Ascending aorta (tissue), 2 donors: Measurements from ENCODE around the gene CLDN22. TPM values are rescaled to one million over a fixed set of nuclear protein-coding genes. Genes with fewer than 3 reads are reported as not detected.

Source experiments
- DNase-seq, 2 donors: peaks; one replicate each; pipeline ENCODE4 v3.0.0-alpha.2; 2019; ENCODE audit warnings: low spot score in 2 of 2
- H3K27ac ChIP-seq, 2 donors: fragments of 200-600 bp; sonication (generic); one replicate each; pipeline ENCODE4 v1.5.1; 2016 to 2017; ENCODE audit warnings: mild to moderate bottlenecking in 1 of 2
- H3K27me3 ChIP-seq: fragments of 200-600 bp; sonication (generic); one replicate; pipeline ENCODE4 v1.5.1; 2017
- H3K36me3 ChIP-seq, 2 donors: fragments of 200-600 bp; sonication (generic); one replicate each; pipeline ENCODE4 v1.5.1; 2016
- H3K4me1 ChIP-seq, 2 donors: fragments of 200-600 bp; sonication (generic); one replicate each; pipeline ENCODE4 v1.5.1; 2016 to 2017; ENCODE audit warnings: mild to moderate bottlenecking in 1 of 2
- H3K4me3 ChIP-seq, 2 donors: fragments of 200-600 bp; sonication (generic); one replicate each; pipeline ENCODE4 v1.5.1; 2016 to 2017; ENCODE audit warnings: mild to moderate bottlenecking in 1 of 2
- H3K9me3 ChIP-seq, 2 donors: fragments of 200-600 bp; sonication (generic); one replicate each; pipeline ENCODE4 v1.5.1; 2016
- CTCF ChIP-seq, 3 experiments: fragments of 200-600 bp in 2 of 3; fragments of 450-650 bp in 1 of 3; sonication (generic) in 2 of 3; IDR thresholded peaks; one replicate each; pipeline ENCODE4 v1.5.1; 2016 to 2019; ENCODE audit warnings: antibody characterized with exemption in 3 of 3, mild to moderate bottlenecking in 1 of 3, moderate library complexity in 1 of 3
- intact Hi-C: fragments of 100-400 bp; cut with DNase I; formaldehyde crosslinking; loops from one replicate; pipeline ENCODE4 v1.15.1; 2023
- total RNA-seq: library from RNA; depleted of rRNA; stranded (reverse); fragments of >200 nt; gene quantifications from one replicate; pipeline ENCODE4 v1.1.0, GENCODE V29; 2016

Gene CLDN22
- total RNA-seq, 1 donor from 2014 or later = not detected

- no peak for DNase-seq
- H3K4me3 ChIP-seq = no peak overlapping the region
- no peaks in the 10 kb centered on the region for H3K27me3 ChIP-seq
- intact Hi-C loops = no loop called here
- H3K4me1 ChIP-seq = no peaks in the 10 kb centered on the region
- H3K9me3 ChIP-seq = no peaks in the 10 kb centered on the region
- H3K36me3 ChIP-seq = peaks cover 12 to 35% of the 10 kb centered on the region in 2 donors
- TF ChIP-seq CTCF (IDR thresholded peaks at IDR 0.05) = no peak
- no peak overlapping the region for H3K27ac ChIP-seq
Observed at GRCh38 chr4:183318656-183319055, 1.4 kb downstream of the CLDN22 start.

GRCh38 chr4:183314806-183315205 lies 5.3 kb downstream of the CLDN22 start:
- Histone ChIP-seq H3K4me3 (no peak overlapping the region), H3K36me3 (peaks cover 12 to 55% of the 10 kb centered on the region in 2 donors), H3K9me3 (no peaks in the 10 kb centered on the region), H3K4me1 (no peaks in the 10 kb centered on the region), H3K27ac (no peak overlapping the region), H3K27me3 (no peaks in the 10 kb centered on the region)
- DNase-seq = no peak
- no peak for TF ChIP-seq CTCF (IDR thresholded peaks at IDR 0.05)
- intact Hi-C loops = no loop called here

- Histone ChIP-seq H3K27me3 (no peaks in the 10 kb centered on the region), H3K4me3 (no peak overlapping the region), H3K36me3 (peaks cover 12 to 54% of the 10 kb centered on the region in 2 donors), H3K4me1 (no peaks in the 10 kb centered on the region), H3K9me3 (no peaks in the 10 kb centered on the region), H3K27ac (no peak overlapping the region)
- no peak for DNase-seq
- no peak for TF ChIP-seq CTCF (IDR thresholded peaks at IDR 0.05)
- intact Hi-C loops = no loop called here
Observed at GRCh38 chr4:183314336-183314735, 5.7 kb downstream of the CLDN22 start.

- H3K4me1 ChIP-seq = no peaks in the 10 kb centered on the region
- H3K4me3 ChIP-seq = no peak overlapping the region
- no peak overlapping the region for H3K27ac ChIP-seq
- H3K27me3 ChIP-seq = no peaks in the 10 kb centered on the region
- no peak for TF ChIP-seq CTCF (IDR thresholded peaks at IDR 0.05)
- intact Hi-C loops = no loop called here
- DNase-seq = no peak
- H3K9me3 ChIP-seq = no peaks in the 10 kb centered on the region
- peaks cover 12 to 51% of the 10 kb centered on the region in 2 donors for H3K36me3 ChIP-seq
Observed at GRCh38 chr4:183312841-183313240, 7.2 kb downstream of the CLDN22 start.

- Histone ChIP-seq H3K27me3 (no peaks in the 10 kb centered on the region), H3K4me1 (no peaks in the 10 kb centered on the region), H3K4me3 (no peak overlapping the region), H3K36me3 (peaks cover 0 to 18% of the 10 kb centered on the region in 2 donors), H3K9me3 (no peaks in the 10 kb centered on the region), H3K27ac (no peak overlapping the region)
- intact Hi-C loops = no loop called here
- DNase-seq = no peak
- no peak for TF ChIP-seq CTCF (IDR thresholded peaks at IDR 0.05)
Observed at GRCh38 chr4:183306811-183307210, 13.3 kb downstream of the CLDN22 start.

- no peaks in the 10 kb centered on the region for H3K9me3 ChIP-seq
- intact Hi-C loops = no loop called here
Observed at GRCh38 chr4:183304538-183304937, 15.5 kb downstream of the CLDN22 start.

More at GRCh38 chr4:183304538-183304937, 15.5 kb downstream of the CLDN22 start:
- Histone ChIP-seq H3K27me3 (no peaks in the 10 kb centered on the region), H3K4me3 (no peak overlapping the region), H3K27ac (no peak overlapping the region), H3K4me1 (no peaks in the 10 kb centered on the region), H3K36me3 (peaks cover 0 to 16% of the 10 kb centered on the region in 2 donors)
- no peak for DNase-seq
- TF ChIP-seq CTCF (IDR thresholded peaks at IDR 0.05) = no peak
